AG04449 (cell line): Measurements from ENCODE around the gene PCBP3.

Experiments
- CTCF ChIA-PET: fragments of 350-600 bp; formaldehyde crosslinking; extraction: SDS; loops from one replicate; lab custom pipeline; 2021; ENCODE audit warnings: antibody characterized with exemption; lab: Yijun Ruan, JAX
- POLR2A ChIA-PET: fragments of 400-600, 350-600 bp; formaldehyde crosslinking; extraction: SDS; loops from one replicate; lab custom pipeline; 2020; ENCODE audit warnings: antibody characterized with exemption, inconsistent platforms; lab: Yijun Ruan, JAX
- DNase-seq: peaks from one replicate; pipeline ENCODE4 v3.0.0-alpha.2; 2010; ENCODE audit warnings: low read depth, low spot score
- H3K4me3 ChIP-seq: 2 replicates; pipeline ENCODE4 v1.5.1; 2011; ENCODE audit warnings: low read depth, mild to moderate bottlenecking, control low read depth, low read length
- TF ChIP-seq, protein P1 (sequence below): IDR thresholded peaks from one replicate; pipeline ENCODE4 v1.5.1; 2011; ENCODE audit warnings: mild to moderate bottlenecking, moderate library complexity, low read length, control low read depth, inconsistent platforms; ENCODE audit not compliant: insufficient read depth; ENCODE audit errors: missing control alignments

Gene PCBP3

GRCh38 chr21:45920824-45921600 is 277.5 kb downstream of the PCBP3 start:
- CTCF ChIA-PET: interaction anchor here (0.8 to 3.3 kb wide), 8 partner anchors 10 to 365 kb away, joined by 3 to 21 read pairs (median 4); no protein-coding TSS in a partner anchor
- POLR2A ChIA-PET: no interaction called here
- DNase-seq: peak; percentile 12
- no peak overlapping the region for H3K4me3 ChIP-seq
- TF ChIP-seq, protein P1, sequence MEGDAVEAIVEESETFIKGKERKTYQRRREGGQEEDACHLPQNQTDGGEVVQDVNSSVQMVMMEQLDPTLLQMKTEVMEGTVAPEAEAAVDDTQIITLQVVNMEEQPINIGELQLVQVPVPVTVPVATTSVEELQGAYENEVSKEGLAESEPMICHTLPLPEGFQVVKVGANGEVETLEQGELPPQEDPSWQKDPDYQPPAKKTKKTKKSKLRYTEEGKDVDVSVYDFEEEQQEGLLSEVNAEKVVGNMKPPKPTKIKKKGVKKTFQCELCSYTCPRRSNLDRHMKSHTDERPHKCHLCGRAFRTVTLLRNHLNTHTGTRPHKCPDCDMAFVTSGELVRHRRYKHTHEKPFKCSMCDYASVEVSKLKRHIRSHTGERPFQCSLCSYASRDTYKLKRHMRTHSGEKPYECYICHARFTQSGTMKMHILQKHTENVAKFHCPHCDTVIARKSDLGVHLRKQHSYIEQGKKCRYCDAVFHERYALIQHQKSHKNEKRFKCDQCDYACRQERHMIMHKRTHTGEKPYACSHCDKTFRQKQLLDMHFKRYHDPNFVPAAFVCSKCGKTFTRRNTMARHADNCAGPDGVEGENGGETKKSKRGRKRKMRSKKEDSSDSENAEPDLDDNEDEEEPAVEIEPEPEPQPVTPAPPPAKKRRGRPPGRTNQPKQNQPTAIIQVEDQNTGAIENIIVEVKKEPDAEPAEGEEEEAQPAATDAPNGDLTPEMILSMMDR: no peak

GRCh38 chr21:45921917-45922316 is 278.4 kb downstream of the PCBP3 start:
- H3K4me3 ChIP-seq: no peak overlapping the region
- POLR2A ChIA-PET: no interaction called here
- TF ChIP-seq, protein P1: no peak
- CTCF ChIA-PET: interaction anchor here (0.9 to 3.3 kb wide), 11 partner anchors 9 to 367 kb away, joined by 3 to 21 read pairs (median 5); no protein-coding TSS in a partner anchor
- no peak for DNase-seq

DNA sequence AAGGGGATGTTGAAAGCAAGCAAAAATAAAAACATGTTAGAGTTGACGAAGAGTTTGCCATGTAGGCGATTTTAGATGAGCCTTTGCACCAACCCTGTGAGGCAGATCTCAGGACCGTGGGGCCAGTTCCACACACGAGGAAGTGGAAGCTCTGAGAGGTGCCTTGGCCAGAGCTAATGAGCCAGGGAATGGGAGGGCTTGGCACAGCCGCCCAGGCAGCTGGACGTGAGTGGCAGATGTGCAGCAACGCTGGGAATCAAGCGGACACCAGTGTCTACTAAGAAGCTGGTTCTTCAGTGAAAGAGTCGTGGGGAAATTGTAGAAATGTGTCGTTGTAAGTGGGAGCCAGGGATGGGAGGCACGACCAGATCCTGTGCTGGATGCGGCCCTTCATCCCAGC is 279.1 kb downstream of the PCBP3 start:
- H3K4me3 ChIP-seq: no peak overlapping the region
- CTCF ChIA-PET: interaction anchor here (0.6 to 3.3 kb wide), 21 partner anchors 9 to 782 kb away, joined by 3 to 21 read pairs (median 5); no protein-coding TSS in a partner anchor
- TF ChIP-seq, protein P1: no peak
- POLR2A ChIA-PET: no interaction called here
- DNase-seq: no peak

GRCh38 chr21:45923146-45923545 is 279.6 kb downstream of the PCBP3 start:
- TF ChIP-seq, protein P1: peak; percentile 95
- H3K4me3 ChIP-seq: no peak overlapping the region
- CTCF ChIA-PET: interaction anchor here (0.6 to 3.3 kb wide), 21 partner anchors 9 to 782 kb away, joined by 3 to 21 read pairs (median 5); no protein-coding TSS in a partner anchor
- DNase-seq: peak; percentile 1
- POLR2A ChIA-PET: no interaction called here

DNA sequence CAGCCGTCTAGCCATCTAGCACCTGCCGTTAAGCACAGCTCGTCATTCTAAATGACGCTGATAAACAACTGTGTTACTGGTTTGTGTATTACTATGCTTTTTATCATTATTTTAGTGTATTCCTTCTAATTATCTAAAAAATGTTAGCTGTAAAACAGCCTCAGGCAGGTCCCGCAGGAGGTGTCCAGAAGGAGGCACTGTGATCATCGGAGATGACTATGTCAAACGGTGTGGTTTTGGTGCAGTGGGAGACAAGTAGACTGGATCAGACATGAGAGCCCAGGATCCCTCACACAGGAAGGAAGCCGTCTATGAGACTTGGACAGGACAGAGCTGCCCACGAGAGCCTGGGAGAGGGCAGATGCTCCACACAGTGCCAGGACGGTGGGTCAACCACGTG is 282.8 kb downstream of the PCBP3 start:
- no peak overlapping the region for H3K4me3 ChIP-seq
- TF ChIP-seq, protein P1: no peak
- POLR2A ChIA-PET: no interaction called here
- CTCF ChIA-PET: interaction anchor here (0.7 to 1.6 kb wide), 10 partner anchors 8 to 370 kb away, joined by 3 to 7 read pairs (median 4); no protein-coding TSS in a partner anchor
- DNase-seq: no peak

DNA sequence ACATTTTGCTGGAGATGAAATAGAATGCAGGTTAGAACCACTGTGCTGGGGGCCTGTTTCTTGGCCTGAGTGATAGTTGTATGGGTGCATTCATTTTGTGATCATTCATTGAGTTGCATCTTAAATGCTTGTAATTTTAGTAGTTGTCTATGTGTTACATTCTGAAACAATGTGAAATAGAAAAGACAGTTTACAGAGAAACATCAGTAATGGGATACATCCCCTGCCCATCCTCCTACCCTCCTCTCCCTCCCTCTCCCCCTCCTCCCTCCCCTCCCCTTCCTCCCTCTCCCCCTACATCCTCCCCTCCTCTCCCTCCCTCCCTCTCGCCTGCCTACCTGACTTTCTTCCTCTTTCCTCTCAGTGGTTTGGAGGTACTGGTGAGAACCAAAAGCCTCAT is 283.5 kb downstream of the PCBP3 start:
- CTCF ChIA-PET: interaction anchor here (1.1 kb wide), 1 partner anchor 47 kb away, joined by 4 read pairs; no protein-coding TSS in a partner anchor
- H3K4me3 ChIP-seq: no peak overlapping the region
- POLR2A ChIA-PET: no interaction called here
- no peak for DNase-seq
- TF ChIP-seq, protein P1: no peak
